Left renal cortex interstitium (tissue), 4 donors: ENCODE results near the gene DTNB. TPM values are rescaled to one million over a fixed set of nuclear protein-coding genes. Genes with fewer than 3 reads are reported as not detected.
"Not testable (repeated sequence)": the region's sequence is repeated elsewhere in the genome, so short reads cannot be mapped to it uniquely, and the experiment has no call there.

Experiments used
- DNase-seq, 4 donors: peaks; one replicate each; pipeline ENCODE4 v3.0.0-alpha.2; 2013; ENCODE audit warnings: low read depth in 4 of 4, low spot score in 2 of 4, missing footprints in 1 of 4
- polyA plus RNA-seq, 4 donors: library from polyadenylated mRNA; unstranded; fragments of 120-200 nt; gene quantifications; one replicate each; pipeline ENCODE4 v1.2.1, GENCODE V29; 2013; ENCODE audit not compliant: insufficient read length in 4 of 4

Gene DTNB
- polyA plus RNA-seq, 4 donors = 19.2 to 23.3 (median 21.5) TPM

DNA sequence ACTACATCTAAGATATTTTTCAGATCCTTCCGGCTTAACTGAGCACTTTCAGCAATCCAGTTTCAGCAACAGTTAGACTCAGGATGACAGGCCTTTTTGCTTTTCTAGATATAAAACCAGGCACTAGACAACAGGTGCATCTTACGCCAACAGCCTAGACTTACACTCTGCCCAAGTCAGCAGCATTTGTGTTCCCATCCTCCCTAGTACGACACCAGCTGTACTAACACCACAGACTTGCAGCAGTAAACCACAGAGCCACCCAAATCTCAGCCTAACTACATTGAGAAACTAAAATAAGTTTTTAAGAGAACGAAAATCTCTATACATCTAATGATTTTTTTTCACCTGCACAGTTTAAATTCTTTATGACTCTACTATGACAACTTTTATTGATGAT lies 241.8 kb downstream of the DTNB start:
- DNase-seq = no peak

DNA sequence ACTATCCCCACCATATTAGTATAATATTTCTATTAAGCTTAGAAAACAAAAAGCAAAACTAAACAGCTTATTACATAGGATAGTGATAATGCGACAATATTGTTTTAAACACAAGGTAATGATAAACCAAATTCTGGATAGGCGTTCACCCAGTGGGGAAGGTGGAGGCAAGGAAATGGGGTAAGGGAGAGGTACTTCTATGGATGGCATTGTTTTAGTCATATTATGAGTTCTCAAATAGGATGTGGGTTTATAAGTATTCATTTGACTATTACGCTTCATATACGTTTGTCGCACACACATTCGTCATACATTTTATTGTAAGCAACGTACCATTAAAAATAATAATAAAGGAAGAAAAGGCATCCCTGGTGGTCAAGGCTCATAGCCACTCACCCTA lies 242.8 kb downstream of the DTNB start:
- DNase-seq = no peak

DNA sequence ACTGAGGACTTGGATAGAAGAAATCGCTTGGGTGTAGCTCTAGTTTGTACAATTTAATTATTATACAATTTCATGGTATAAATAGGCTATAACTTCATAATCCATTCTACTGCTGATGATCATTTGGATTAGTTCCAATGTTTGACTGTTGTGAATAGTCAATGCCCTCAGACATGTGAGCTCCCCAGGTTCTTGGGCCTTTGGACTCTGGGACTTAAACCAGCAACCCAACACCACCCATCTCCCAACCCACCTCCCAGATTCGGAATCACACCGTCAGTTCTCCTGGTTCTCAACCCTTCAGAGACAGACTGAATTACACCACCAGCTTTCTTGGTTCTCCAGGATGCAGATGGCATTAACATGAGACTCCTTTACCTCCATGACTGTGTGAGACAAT lies 247.1 kb downstream of the DTNB start:
- DNase-seq = no peak

DNA sequence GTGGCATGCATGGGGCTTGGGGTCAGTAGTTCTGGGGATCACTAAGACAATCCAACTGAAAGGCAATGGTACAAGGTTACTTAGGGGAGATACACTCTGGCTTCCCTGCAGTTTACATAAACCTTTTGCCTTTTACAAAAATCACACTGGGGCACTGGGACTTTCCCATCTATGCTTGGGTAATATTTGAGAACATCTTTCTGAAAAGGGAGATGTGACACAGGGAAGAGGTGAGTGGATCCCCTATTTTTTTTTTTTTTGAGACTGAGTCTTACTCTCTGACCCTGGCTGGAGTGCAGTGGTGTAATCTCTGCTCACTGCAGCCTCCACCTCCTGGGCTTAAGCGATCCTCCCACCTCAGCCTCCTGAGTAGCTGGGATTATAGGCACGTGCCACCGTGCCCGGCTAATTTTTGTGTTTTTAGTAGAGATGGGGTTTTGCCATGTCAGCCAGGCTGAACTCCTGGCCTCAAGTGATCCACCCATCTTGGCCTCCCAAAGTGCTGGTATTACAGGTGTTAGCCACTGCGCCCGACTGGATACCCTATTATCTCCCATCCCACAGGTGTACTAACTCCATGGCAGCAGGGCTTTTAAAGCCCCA lies 248.8 kb downstream of the DTNB start:
- no peak for DNase-seq

DNA sequence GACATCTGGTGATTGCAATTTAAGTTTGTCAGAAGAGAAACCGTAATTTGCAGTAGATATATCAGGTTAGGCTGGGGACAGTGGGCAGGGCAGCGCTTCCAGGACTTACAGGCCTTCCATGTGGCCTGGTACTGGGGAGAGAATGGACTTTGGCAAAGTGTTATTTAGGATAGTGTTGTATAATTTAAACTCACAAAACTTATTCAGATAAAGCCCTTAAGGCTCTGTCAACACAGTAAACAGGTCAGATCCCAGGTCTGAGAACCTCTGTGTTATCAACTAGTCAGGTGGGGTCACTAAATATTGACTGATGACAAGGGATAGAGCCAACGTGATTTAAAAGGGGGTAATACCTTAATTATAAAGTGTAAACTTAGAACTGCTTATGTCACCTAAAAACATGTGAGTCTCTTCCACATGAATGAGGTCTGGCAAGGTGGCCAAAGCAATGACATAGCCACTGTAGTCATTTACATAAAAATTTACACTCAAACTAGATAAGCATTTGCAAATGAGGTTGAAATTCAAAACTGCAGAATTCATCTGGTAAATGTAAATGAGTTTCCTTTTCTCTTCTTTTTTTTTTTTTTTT lies 251.5 kb downstream of the DTNB start:
- DNase-seq = no peak

DNA sequence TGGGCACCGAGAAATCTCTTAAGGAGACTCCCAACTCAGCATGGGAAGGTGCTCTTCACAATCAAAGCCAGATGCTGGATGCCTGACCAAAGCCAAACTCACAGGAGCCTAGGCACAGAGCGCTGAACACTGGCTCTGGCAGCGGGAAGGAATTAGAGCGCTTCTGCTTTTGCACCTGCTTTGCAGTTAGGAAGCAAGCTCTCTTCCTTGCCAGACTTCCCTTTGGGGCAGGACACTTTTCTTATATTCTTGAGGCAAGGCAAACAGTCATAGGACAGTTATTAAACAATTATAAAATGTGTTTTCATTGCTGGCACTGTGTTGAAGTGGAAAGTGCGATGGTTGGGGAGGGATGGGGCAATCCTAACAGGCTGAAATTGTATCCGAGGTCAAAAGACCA lies 252.1 kb downstream of the DTNB start:
- no peak for DNase-seq

DNA sequence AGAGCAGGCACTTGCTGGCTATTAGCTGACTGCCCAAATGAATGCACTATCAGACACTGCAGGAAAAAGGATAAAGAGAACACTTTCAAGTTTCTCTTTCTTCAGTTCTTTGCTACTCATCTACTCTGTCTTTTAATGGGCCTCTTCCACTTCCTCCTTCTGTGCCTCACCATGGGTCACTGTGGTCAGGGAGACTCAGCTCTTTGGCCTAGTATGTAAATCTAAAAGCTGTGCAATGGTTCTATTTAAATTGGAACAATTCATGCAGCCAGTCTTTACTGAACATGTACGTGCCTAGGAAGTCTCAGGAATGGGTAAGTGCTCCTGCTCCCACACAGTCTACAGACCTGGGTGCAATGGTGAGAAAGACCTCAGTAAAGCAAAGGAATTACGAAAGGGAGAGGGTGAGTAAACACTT lies 252.5 kb downstream of the DTNB start:
- no peak for DNase-seq

DNA sequence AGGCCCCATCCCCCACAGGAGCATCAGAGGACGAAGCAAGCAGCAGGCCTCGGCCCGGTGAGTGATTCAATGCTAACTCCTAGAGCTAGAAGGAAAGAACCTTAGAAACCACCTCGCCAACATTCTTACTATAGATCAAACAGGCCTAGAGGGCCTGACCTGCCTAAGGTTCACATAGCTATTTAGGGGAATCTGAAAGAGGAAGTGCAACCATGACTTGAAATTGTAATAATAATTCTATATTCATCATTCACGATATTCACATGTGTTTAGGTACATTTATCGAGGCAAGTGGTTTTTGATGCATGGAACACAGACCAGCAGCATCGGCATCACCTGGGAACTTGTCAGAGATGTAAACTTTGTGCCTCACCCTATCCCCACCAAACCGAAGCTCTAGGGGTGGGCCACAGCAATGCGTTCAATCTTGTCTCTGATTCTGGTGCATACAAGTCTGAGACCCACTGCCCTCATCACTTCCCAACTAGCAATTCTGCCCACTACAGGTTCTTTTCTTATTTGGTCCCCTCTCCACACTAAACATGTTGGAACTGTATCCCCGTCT lies 253.6 kb downstream of the DTNB start:
- no peak for DNase-seq

DNA sequence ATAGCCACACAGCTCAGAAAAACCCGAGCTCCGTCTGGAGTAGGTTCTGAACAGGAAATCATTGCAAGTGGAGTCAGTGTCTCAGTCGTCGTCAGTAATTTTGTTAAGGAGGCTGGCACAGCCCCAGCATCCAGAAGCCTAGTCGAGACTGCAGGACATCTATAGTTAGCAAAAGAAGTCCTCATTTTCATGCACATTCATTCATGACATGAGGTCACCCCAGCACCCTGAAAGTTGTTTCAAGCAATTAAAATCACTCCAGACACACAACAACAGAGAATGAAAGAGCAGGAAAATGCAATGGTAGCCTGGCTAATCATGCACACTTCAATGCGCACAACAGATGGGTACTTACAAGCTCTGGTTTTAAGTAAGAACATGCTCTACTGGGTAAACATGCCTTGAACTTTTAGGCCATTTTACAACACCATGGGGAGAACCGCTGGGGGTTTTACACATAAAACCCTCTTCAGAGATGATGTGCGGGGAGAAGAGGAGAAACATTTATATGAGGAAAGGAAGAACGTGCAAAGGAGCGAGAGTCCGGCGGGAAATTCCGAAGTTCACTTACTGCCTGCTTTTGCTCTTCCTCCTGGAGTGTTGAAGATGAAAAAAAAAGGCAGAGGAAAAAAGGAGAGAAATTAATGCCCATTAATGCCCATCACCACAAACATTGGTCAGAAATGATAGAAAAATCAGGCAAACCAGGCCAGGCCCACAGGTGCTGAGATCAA lies 254.3 kb downstream of the DTNB start:
- DNase-seq = no peak

DNA sequence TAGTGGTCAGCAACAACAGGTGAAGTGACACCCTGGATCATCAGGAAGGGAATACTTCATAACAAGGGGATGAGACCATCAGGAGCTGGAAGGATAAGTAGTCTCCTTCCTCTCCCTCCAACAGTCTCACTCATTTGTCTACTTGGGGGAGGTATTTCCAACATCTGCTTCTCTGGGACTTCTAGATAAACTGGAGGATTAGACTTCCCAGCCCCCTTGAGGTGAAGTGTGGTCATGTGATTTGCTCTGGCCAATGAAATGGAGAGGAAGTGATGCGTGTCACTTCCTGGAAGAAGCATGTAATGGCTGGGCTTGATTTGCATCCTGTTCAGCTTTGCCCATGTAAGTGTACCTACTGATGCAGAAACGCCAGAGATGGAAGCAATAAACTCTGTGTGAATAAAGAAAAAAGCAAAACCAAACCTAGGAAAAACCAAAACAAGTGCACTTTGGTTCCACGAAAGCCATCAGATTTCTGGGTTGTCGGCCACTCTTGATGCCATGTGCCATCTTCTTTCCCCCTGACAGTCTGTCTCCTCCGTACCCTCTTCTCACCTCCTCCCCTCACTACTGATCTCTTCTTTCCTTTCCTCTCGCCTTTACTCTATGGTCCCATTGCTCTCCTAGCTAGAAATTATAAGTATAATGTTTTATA lies 255.5 kb downstream of the DTNB start:
- DNase-seq = no peak

DNA sequence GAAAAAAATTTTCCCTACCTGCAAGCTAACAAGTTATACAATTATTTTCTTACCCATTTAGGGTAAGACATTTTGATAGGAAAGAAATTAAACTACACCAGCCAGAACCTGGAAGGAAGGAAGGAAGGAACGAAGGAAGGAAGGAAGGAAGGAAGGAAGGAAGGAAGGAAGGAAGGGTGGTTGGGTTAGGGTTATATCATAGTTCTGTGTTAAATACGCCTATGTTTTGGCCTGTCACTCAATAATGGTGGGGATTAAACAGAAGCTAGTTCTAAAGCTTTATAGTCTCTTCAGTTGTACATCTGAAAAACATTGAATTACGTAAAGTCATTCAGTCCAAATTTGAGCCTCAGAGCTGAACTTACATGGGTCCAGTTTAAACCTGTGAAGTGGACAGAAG lies 256.7 kb downstream of the DTNB start:
- DNase-seq = no peak

DNA sequence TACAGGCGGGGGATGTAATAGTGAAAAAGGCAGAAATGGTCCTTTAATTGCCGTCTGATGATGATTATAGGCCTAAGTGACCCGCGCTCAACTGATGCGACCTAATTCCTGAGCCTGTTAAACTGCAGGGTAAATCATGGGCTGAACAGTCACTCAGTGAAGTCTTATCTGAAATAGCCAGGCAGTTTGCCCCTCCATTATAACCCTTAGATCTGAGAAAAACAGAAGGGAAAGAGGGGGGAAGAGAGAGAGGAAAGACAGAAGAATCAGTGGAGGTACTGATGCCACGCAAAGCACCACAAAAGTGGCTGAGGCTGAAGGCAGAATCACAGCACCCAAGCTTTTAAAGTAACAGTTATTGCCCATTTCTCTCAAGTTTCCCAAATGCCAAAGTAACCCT lies 258.6 kb downstream of the DTNB start:
- no peak for DNase-seq

DNA sequence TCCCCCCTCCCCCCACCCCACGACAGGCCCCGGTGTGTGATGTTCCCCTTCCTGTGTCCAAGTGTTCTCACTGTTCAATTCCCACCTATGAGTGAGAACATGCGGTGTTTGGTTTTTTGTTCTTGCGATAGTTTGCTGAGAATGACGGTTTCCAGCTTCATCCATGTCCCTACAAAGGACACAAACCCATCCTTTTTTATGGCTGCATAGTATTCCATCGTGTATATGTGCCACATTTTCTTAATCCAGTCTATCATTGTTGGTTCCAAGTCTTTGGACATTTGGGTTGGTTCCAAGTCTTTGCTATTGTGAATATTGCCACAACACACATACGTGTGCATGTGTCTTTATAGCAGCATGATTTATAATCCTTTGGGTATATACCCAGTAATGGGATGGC lies 260.0 kb downstream of the DTNB start:
- DNase-seq = not testable (repeated sequence)

DNA sequence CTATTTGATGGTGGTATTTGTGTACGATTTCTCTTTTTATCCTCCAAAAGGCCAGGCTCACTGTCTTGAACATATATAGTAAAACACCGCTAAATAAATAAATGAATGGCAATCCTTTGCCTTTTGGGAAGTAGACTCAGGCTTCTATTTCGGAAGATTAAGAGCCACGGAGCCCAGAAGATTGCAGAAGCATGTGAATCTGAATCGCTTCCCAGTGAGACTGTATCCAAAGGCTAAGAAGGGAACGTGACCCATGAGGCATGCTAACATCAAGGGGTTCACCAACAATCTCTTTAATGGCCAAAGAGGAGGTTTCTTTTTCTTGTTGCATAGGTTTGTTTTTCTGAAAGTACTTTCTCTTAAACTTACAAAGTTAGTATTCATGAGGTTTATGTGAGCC lies 261.6 kb downstream of the DTNB start:
- no peak for DNase-seq

DNA sequence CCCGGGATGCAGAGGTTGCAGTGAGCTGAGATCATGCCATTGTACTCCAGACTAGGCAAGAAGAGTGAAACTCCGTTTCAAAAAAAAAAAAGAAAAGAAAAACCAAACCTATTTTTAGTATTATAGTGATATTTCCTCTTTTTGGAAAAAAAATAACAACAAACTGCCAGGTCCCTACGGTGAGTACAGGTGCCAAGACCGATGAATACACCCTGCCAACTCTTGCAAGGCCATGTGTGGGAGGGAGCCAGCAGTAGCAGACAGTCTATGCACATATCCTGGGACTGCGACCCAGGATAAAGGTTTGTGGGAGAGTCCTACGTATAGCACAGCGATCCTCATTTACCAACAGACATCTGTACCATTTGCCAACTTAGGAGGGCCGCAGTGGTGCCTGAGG lies 262.1 kb downstream of the DTNB start:
- DNase-seq = no peak

DNA sequence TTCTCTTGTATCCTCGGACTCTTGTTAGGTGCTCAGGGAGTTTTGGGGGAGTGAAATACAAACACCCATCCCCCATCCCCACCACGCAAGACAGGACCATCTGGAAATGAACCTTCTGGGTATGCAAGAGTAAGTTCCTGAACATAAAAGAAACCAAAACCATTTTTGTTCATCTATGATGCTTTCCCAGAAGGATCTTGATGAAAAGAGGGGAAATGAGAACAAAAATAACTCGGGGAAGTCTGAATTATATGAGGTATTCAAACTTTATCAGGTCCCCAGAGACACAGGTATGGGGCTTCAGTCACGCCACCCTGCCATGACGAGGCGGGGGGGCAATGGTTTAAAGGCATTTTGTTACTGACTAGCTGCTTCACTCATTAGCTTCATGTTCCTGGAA lies 263.0 kb downstream of the DTNB start:
- DNase-seq = no peak

DNA sequence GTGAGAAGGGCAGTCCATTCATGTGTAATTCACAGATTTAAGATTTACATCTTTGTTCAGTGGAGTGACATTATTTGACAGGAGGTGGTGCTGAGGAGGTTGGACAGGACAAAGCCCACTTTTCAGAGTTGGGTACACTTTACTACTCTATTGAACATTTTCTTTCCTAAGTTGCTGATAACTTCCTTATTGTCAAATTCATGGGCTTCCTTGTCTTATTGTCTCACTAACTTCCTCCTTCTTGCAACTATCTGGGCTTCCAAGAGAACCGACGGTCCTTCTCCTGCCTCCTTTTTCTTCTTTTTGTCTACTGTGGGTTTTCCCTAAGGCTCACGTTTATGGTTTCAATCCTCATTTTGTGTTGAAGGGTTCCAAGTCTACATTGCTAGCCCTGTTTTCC lies 263.9 kb downstream of the DTNB start:
- no peak for DNase-seq

DNA sequence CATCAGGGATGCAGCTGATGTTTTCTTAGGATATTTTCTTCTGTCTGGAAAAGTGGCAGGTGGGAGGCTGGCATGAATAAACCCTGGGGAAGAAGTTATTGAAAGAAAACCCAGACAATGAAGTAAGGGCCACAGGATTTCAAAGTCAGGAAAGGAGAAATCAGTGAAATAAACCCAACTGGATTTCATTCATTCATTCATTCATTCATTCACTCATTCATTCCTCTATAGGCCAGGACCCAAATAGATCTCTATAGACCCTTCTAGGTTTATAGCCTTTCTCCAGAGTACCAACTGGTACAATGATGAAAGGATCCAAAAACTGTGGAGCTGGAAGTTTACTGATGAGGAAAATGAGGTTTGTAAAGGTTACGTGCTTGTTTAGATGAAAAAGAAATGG lies 264.3 kb downstream of the DTNB start:
- no peak for DNase-seq

DNA sequence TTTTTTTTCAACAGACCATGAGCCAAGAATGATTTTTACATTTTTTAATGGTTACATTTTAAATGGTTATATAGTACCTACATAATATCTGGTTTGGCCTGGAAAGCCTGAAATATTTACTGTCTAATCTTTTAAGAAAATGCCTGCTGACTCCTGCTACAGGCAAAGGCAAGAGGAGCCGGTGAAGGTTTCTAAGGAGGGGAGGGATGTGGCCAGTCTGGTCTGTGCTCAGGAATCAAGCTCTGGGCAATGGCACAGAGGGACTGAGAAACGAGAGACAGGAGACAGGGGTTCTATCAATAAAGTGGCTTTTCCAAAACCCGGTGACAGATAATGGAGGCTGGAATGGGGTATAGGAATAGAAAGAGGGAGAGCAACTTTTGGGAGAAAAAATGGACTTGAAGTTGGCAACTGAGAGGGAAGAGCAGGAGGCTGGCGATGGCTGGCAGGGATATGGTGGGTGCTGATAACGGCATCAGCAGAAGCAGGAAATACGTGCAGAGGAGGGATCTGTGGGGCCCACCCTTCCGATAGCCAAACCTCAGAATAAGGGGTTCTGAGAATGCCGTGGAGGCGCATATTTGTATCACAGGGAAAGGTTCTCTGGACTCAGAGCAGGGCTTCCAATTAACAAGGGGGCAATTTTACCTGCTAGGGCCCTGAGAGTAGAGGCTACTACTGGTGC lies 267.6 kb downstream of the DTNB start:
- DNase-seq = no peak

DNA sequence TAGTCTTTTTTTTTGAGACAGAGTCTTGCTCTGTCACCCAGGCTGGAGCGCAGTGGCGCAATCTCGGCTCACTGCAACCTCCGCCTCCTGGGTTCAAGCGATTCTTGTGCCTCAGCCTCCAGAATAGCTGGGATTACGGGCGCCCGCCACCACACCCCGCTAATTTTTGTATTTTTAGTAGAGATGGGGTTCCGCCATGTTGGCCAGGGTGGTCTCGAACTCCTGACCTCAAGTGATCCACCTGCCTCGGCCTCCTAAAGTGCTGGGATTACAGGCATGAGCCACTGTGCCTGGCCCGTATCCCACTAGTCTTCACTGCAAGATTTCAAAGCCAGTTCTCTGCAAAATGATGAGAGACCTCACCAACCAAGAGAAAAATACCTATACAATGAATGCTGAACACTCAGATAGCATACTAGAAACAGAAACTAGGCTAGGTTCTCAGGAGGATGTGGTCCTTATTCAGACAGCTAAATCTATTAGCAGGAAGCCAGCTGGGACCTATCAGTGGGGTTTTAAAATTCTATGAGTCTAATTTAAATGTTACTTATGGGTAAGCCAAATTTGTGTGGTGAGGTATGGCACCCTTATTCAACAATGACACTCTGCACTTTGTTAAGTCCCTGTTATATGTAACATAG lies 270.1 kb downstream of the DTNB start:
- not testable (repeated sequence) for DNase-seq
